Spleen (tissue), 11 donors: ENCODE data around the gene AMN. TPM values are rescaled to one million over a fixed set of nuclear protein-coding genes. Genes with fewer than 3 reads are reported as not detected.
A peak's percentile ranks its signal among the peaks of the same experiment; 100 is the strongest.
"Not testable (repeated sequence)": the region's sequence is repeated elsewhere in the genome, so short reads cannot be mapped to it uniquely, and the experiment has no call there.

ENCODE experiments used
- DNase-seq: peaks from one replicate; pipeline ENCODE4 v3.0.0-alpha.2; 2020
- H3K27ac ChIP-seq, 8 donors: fragments of 200-600 bp; sonication (generic) in 7 of 8; 1 replicate in 4 of 8; 2 replicates in 4 of 8; pipeline versions ENCODE4 v1.5.0 to v1.8.0; 2016 to 2021; ENCODE audit warnings: inconsistent platforms in 4 of 8, mild to moderate bottlenecking in 4 of 8, moderate library complexity in 1 of 8
- H3K27me3 ChIP-seq, 7 donors: fragments of 200-600 bp; sonication (generic) in 6 of 7; replicated peaks in 1 of 7; 1 replicate in 4 of 7; 2 replicates in 3 of 7; pipeline versions ENCODE4 v1.5.0 to v1.8.0; 2016 to 2021; ENCODE audit warnings: inconsistent platforms in 3 of 7, mild to moderate bottlenecking in 1 of 7
- H3K36me3 ChIP-seq, 6 donors: fragments of 200-600 bp; sonication (generic) in 5 of 6; 1 replicate in 4 of 6; 2 replicates in 2 of 6; pipeline versions ENCODE4 v1.5.0 to v1.8.0; 2016 to 2021; ENCODE audit warnings: inconsistent platforms in 2 of 6
- H3K4me1 ChIP-seq, 6 donors: fragments of 200-600 bp; sonication (generic) in 5 of 6; 1 replicate in 3 of 6; 2 replicates in 3 of 6; pipeline versions ENCODE4 v1.5.0 to v1.8.0; 2016 to 2021; ENCODE audit warnings: inconsistent platforms in 3 of 6
- H3K4me3 ChIP-seq, 8 donors: fragments of 200-600 bp; sonication (generic) in 7 of 8; 1 replicate in 4 of 8; 2 replicates in 4 of 8; pipeline versions ENCODE4 v1.5.0 to v1.8.0; 2016 to 2021; ENCODE audit warnings: inconsistent platforms in 4 of 8, mild to moderate bottlenecking in 4 of 8, moderate library complexity in 2 of 8
- H3K9me3 ChIP-seq, 8 donors: fragments of 200-600 bp; sonication (generic) in 7 of 8; 1 replicate in 4 of 8; 2 replicates in 4 of 8; pipeline versions ENCODE4 v1.5.0 to v1.8.0; 2016 to 2021; ENCODE audit warnings: inconsistent platforms in 4 of 8
- CTCF ChIP-seq, 11 experiments: fragments of 200-600 bp in 7 of 11; fragments of 450-650 bp in 4 of 11; sonication (generic) in 4 of 11; IDR thresholded peaks in 8 of 11; conservative IDR thresholded peaks in 3 of 11; 1 replicate in 7 of 11; 2 replicates in 4 of 11; pipeline versions ENCODE4 v1.4.0 to v1.8.0; 2016 to 2021; ENCODE audit warnings: antibody characterized with exemption in 11 of 11, inconsistent platforms in 4 of 11, mild to moderate bottlenecking in 1 of 11
- POLR2A ChIP-seq, 3 donors: fragments of 450-650 bp; IDR thresholded peaks; one replicate each; pipeline ENCODE4 v1.5.1; 2017; ENCODE audit warnings: antibody characterized with exemption in 3 of 3, mild to moderate bottlenecking in 1 of 3
- POLR2AphosphoS5 ChIP-seq, 3 donors: sonication (generic); formaldehyde crosslinking; IDR thresholded peaks; one replicate each; pipeline ENCODE4 v1.5.1; 2017; ENCODE audit warnings: antibody characterized with exemption in 3 of 3
- WGBS, 5 donors: extraction: QIAGEN DNeasy Blood & Tissue Kit in 3 of 5; methylation state at CpG; one replicate each; pipeline versions ENCODE4 v1.1.5 to v1.1.7; 2013 to 2018; 5-methylcytosine and 5-hydroxymethylcytosine counted together
- intact Hi-C: fragments of 100-400 bp; cut with DNase I; formaldehyde crosslinking; loops from one replicate; pipeline ENCODE4 v1.15.0; 2023; ENCODE audit warnings: low total_unique reads
- polyA plus RNA-seq, 3 donors: library from polyadenylated mRNA; stranded (reverse); fragments of 200-250 nt; gene quantifications; one replicate each; pipeline ENCODE4 v1.2.1, GENCODE V29; 2013
- total RNA-seq, 7 donors: library from RNA; depleted of rRNA in 3 of 7; stranded (reverse); fragments of >200 nt in 3 of 7; fragmentation: NEBNext Ultra II Directional in 4 of 7; extraction: Animal tissue kit (Norgen Biotek cat#: 25700) in 4 of 7; gene quantifications; one replicate each; pipeline versions ENCODE4 v1.1.0 to v1.2.1, GENCODE V29; 2016 to 2021
- donor health status: healthy with polysubstance abuse.
- donor health status: DM: no; HTN: no; CAD: no; lungs with moderate emphysema.
- donor health status: DM: no; HTN: no; CAD: no.
- donor health status: Bipolar disorder and iron deficiency.
- donor health status: healthy.
- donor health status: DM: no; HTN: no; CAD: no.
- donor health status: DM: yes; HTN: yes; CAD: no.

Gene AMN
- total and polyA plus RNA-seq, 10 donors = 0.65 to 3.0 (median 2.2) TPM

DNA sequence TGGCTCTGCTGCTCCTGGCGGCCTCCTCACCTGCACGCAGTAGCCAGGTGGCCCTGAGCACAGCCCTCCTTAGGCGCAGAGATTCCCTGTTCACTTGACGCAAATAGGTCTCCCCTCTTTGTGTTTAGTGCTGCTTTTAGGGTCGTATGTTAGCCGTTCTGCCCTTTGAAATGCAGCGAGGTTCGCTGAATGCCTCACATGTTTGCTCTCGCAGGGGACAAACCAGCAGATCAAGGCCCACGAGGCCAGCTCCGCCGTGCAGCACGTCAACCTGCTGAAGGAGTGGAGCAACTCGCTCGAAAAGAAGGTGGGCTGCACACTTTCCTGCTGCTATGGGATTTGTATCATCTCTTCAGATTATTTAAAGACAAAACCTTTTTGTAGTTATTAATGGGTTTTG, 31.4 kb upstream of the AMN start:
- no peak overlapping the region for H3K4me3 ChIP-seq
- no peak for TF ChIP-seq POLR2AphosphoS5 (IDR thresholded peaks at IDR 0.05)
- no peaks in the 10 kb centered on the region for H3K9me3 ChIP-seq
- H3K36me3 ChIP-seq = peaks cover 0 to 100% (median 80%) of the 10 kb centered on the region in 6 donors
- H3K27ac ChIP-seq = no peak overlapping the region
- no peaks in the 10 kb centered on the region for H3K4me1 ChIP-seq
- 88 to 95% (median 91%) methylated on average over 15 of the region's 15 CpGs for WGBS, 5 donors
- intact Hi-C loops = loop anchor here (10.0 kb wide), 1 partner anchor 116 kb away; the partner anchor contains the start of gene TRAF3
- no peaks in the 10 kb centered on the region for H3K27me3 ChIP-seq
- DNase-seq = no peak

DNA sequence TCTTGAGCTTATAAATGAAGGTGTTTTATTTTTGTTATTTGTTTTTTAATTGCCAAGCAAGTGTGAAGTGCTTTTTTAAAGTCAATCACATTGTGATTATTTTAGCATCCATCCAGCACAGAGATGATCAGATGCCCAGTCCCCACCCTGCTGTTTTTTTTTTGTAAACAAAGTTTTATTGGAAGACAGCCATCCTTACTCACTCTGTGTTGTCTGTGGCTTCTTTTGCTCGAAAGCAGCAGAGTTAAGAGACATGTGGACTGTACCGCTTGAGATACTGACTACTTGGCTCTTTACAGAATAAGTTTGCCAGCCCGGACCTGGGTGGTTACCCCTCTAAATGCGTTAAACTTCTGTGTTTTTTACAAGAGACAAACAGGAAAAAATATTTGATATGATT, 30.9 kb upstream of the AMN start:
- WGBS, 5 donors = 86 to 94% (median 93%) methylated on average over 4 of the region's 4 CpGs
- Histone ChIP-seq H3K4me1 (no peaks in the 10 kb centered on the region), H3K4me3 (no peak overlapping the region), H3K27ac (no peak overlapping the region), H3K36me3 (peaks cover 0 to 100% (median 78%) of the 10 kb centered on the region in 6 donors), H3K27me3 (no peaks in the 10 kb centered on the region), H3K9me3 (no peaks in the 10 kb centered on the region)
- intact Hi-C loops = loop anchor here (10.0 kb wide), 1 partner anchor 117 kb away; the partner anchor contains the start of gene TRAF3
- no peak for DNase-seq
- TF ChIP-seq CTCF (IDR thresholded peaks at IDR 0.05 in 8 of 11, conservative IDR thresholded peaks at IDR 0.05 in 3 of 11) (no peak), POLR2A (IDR thresholded peaks at IDR 0.05) (no peak), POLR2AphosphoS5 (IDR thresholded peaks at IDR 0.05) (no peak)

DNA sequence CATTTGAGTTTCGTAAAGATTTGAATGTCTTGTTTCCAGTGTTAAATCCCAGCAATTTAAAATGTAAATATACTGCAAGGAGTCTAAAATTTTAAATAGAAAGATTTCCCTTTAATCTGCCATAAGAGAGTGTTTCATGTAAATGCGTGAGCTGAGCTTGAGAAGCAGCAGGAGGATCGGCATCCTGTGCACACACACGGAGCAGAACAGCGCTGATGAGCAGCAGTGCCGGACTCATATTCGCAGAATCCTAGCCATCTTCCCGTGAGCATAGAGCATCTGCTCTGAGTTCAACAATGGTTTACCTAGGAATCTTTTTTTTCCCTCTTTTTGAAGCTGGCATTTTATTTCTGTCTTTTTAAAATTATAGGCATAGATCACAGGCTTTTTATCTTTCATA, 29.8 kb upstream of the AMN start:
- Histone ChIP-seq H3K27me3 (no peaks in the 10 kb centered on the region), H3K36me3 (peaks cover 2 to 99% (median 73%) of the 10 kb centered on the region in 6 donors), H3K9me3 (no peaks in the 10 kb centered on the region), H3K4me3 (no peak overlapping the region), H3K27ac (no peak overlapping the region), H3K4me1 (peaks cover 0 to 6% (median 0%) of the 10 kb centered on the region in 6 donors)
- TF ChIP-seq POLR2AphosphoS5 (IDR thresholded peaks at IDR 0.05) (no peak), CTCF (IDR thresholded peaks at IDR 0.05 in 8 of 11, conservative IDR thresholded peaks at IDR 0.05 in 3 of 11) (no peak), POLR2A (IDR thresholded peaks at IDR 0.05) (no peak)
- intact Hi-C loops = loop anchor here (10.0 kb wide), 1 partner anchor 118 kb away; the partner anchor contains the start of gene TRAF3
- 96 to 99% (median 97%) methylated on average over 8 of the region's 8 CpGs for WGBS, 5 donors
- DNase-seq = no peak

- Histone ChIP-seq H3K4me1 (peaks cover 0 to 14% (median 5%) of the 10 kb centered on the region in 6 donors), H3K27me3 (no peaks in the 10 kb centered on the region), H3K27ac (peak overlapping the region in 2 of 8 donors; percentile 6 to 7), H3K9me3 (no peaks in the 10 kb centered on the region), H3K4me3 (no peak overlapping the region), H3K36me3 (peaks cover 3 to 99% (median 70%) of the 10 kb centered on the region in 6 donors)
- intact Hi-C loops = loop anchor here (10.0 kb wide), 1 partner anchor 119 kb away; the partner anchor contains the start of gene TRAF3
- TF ChIP-seq CTCF (IDR thresholded peaks at IDR 0.05 in 8 of 11, conservative IDR thresholded peaks at IDR 0.05 in 3 of 11) = no peak
- TF ChIP-seq POLR2A (IDR thresholded peaks at IDR 0.05) = no peak
- peak in 1 of 3 donors; percentile 18 for TF ChIP-seq POLR2AphosphoS5 (IDR thresholded peaks at IDR 0.05)
- 63 to 83% (median 78%) methylated on average over 9 of the region's 9 CpGs for WGBS, 5 donors
- DNase-seq = no peak
These were observed 29.0 kb upstream of the AMN start for GRCh38 chr14:102893452-102893851.

DNA sequence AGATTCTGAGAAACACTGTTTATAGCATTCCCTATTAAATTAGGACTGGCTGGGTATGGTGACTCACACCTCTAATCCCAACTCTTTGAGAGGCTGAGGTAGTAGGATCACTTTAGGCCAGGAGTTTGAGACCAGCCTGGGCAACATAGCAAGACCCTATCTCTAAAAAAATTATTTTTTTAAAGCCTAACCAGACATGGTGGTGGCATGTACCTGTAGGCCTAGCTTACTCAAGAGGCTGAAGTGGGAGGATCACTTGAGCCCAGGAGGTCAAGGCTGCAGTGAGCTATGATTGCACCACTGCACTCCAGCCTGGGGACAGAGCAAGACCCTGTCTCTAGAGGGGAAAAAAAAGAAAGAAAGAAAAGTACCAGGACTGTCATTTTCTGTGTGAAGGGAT, 25.7 kb upstream of the AMN start:
- H3K4me3 ChIP-seq, H3K27ac ChIP-seq, DNase-seq, H3K27me3 ChIP-seq, H3K9me3 ChIP-seq: not testable (repeated sequence)
- intact Hi-C loops = loop anchor here (10.0 kb wide), 1 partner anchor 122 kb away; the partner anchor contains the start of gene TRAF3
- Histone ChIP-seq H3K4me1 (peaks cover 3 to 47% (median 34%) of the 10 kb centered on the region in 6 donors), H3K36me3 (peaks cover 3 to 95% (median 58%) of the 10 kb centered on the region in 6 donors)
